Glutamatergic neuron (in vitro differentiated cells): ENCODE measurements around the gene LAMA3. TPM values are rescaled to one million over a fixed set of nuclear protein-coding genes. Genes with fewer than 3 reads are reported as not detected.
"Not testable (repeated sequence)": the region's sequence is repeated elsewhere in the genome, so short reads cannot be mapped to it uniquely, and the experiment has no call there.

ENCODE experiments used
- DNase-seq: peaks from one replicate; pipeline ENCODE4 v3.0.0; 2022
- H3K27ac Mint-ChIP-seq: one replicate; pipeline ENCODE4 v1.8.0; 2020; ENCODE audit warnings: mild to moderate bottlenecking, mixed read lengths, inconsistent platforms; ENCODE audit not compliant: unreplicated experiment
- H3K27me3 Mint-ChIP-seq: one replicate; pipeline ENCODE4 v1.8.0; 2020; ENCODE audit warnings: mild to moderate bottlenecking, moderate library complexity, mixed read lengths, inconsistent platforms; ENCODE audit not compliant: unreplicated experiment
- H3K36me3 Mint-ChIP-seq: one replicate; pipeline ENCODE4 v1.8.0; 2020; ENCODE audit warnings: mild to moderate bottlenecking, mixed read lengths, inconsistent platforms; ENCODE audit not compliant: unreplicated experiment
- H3K4me1 Mint-ChIP-seq: one replicate; pipeline ENCODE4 v1.8.0; 2020; ENCODE audit warnings: mild to moderate bottlenecking, low read depth, mixed read lengths, inconsistent platforms; ENCODE audit not compliant: unreplicated experiment
- H3K4me3 Mint-ChIP-seq: one replicate; pipeline ENCODE4 v1.8.0; 2020; ENCODE audit warnings: mild to moderate bottlenecking, mixed read lengths, inconsistent platforms; ENCODE audit not compliant: unreplicated experiment
- H3K9me3 Mint-ChIP-seq: one replicate; pipeline ENCODE4 v1.8.0; 2020; ENCODE audit warnings: mild to moderate bottlenecking, moderate library complexity, mixed read lengths, inconsistent platforms; ENCODE audit not compliant: unreplicated experiment
- CTCF ChIP-seq: fragments of 200-600 bp; sonication (generic); IDR thresholded peaks from one replicate; pipeline ENCODE4 v1.5.0; 2021; ENCODE audit not compliant: partially characterized antibody, unreplicated experiment
- total RNA-seq: library from RNA; stranded (reverse); fragmentation: NEBNext Ultra II Directional; extraction: Animal tissue kit (Norgen Biotek cat#: 25700); gene quantifications from one replicate; pipeline ENCODE4 v1.2.1, GENCODE V29; 2021; ENCODE audit not compliant: unreplicated experiment

Gene LAMA3
- total RNA-seq, 1 donor from 2014 or later, result 2.1 TPM

DNA sequence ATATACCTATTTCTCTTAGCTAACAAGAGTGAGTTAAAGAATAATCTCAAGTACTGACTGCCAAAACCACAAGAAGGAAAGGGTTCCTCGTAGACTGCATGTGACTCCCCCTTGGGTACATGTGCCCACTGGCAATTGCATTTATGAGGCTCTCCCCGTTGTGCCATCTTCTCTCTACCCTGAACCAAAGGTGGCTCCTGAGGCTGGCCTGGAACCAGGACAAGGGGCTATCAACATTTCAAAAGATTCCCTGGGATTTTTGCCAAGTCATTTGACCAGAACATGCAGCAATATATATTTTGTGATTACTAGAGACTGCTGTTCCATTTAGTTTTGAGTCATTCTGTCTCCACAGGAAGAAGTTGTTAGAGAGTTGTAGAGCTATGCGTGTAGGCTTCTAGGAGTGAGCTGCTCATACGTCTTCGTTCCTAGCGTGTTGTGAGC, 45.8 kb downstream of the LAMA3 start:
- peaks cover 5% of the 10 kb centered on the region for H3K27me3 Mint-ChIP-seq
- no peak overlapping the region for H3K4me3 Mint-ChIP-seq
- peaks cover 11% of the 10 kb centered on the region for H3K4me1 Mint-ChIP-seq
- no peak overlapping the region for H3K27ac Mint-ChIP-seq
- no peak for DNase-seq
- no peak for TF ChIP-seq CTCF
- peaks cover 6% of the 10 kb centered on the region for H3K9me3 Mint-ChIP-seq
- H3K36me3 Mint-ChIP-seq, result no peaks in the 10 kb centered on the region

- no peak overlapping the region for H3K27ac Mint-ChIP-seq
- DNase-seq, result no peak
Measured at GRCh38 chr18:23737578-23737977, 48.3 kb downstream of the LAMA3 start.

DNA sequence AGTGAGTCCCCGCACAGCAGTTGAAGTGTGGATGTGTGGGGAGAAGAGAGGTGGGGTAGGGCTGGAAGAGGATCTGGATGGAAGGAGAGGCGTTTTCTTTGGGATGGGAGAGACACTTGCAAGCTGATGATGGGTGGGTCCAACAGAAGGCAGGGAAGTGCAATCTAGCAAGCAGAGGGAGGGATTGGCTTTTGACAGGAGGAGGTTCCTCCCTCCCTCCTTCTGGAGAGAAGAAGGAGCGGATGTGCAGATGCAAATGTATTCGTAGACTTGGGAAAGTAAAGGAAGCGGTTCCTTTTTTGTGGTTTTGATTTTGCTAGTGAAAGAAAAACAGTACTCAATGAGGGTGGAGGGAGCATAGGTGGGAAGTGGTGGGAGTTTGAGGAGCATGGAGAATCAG, 48.9 kb downstream of the LAMA3 start:
- H3K27me3 Mint-ChIP-seq, result peaks cover 5% of the 10 kb centered on the region
- H3K9me3 Mint-ChIP-seq, result peaks cover 6% of the 10 kb centered on the region
- TF ChIP-seq CTCF, result no peak
- no peak overlapping the region for H3K27ac Mint-ChIP-seq
- no peaks in the 10 kb centered on the region for H3K36me3 Mint-ChIP-seq
- H3K4me3 Mint-ChIP-seq, result no peak overlapping the region
- DNase-seq, result no peak
- H3K4me1 Mint-ChIP-seq, result peaks cover 11% of the 10 kb centered on the region

More at GRCh38 chr18:23737578-23737977, 48.3 kb downstream of the LAMA3 start:
- peaks cover 5% of the 10 kb centered on the region for H3K27me3 Mint-ChIP-seq
- no peaks in the 10 kb centered on the region for H3K36me3 Mint-ChIP-seq
- peaks cover 11% of the 10 kb centered on the region for H3K4me1 Mint-ChIP-seq
- TF ChIP-seq CTCF, result no peak
- H3K4me3 Mint-ChIP-seq, result no peak overlapping the region
- H3K9me3 Mint-ChIP-seq, result peaks cover 6% of the 10 kb centered on the region

- TF ChIP-seq CTCF, result no peak
- no peaks in the 10 kb centered on the region for H3K36me3 Mint-ChIP-seq
- H3K27me3 Mint-ChIP-seq, result peaks cover 5% of the 10 kb centered on the region
- H3K9me3 Mint-ChIP-seq, result peaks cover 6% of the 10 kb centered on the region
- H3K27ac Mint-ChIP-seq, result no peak overlapping the region
- peaks cover 11% of the 10 kb centered on the region for H3K4me1 Mint-ChIP-seq
- DNase-seq, result no peak
- no peak overlapping the region for H3K4me3 Mint-ChIP-seq
Measured at GRCh38 chr18:23738575-23738974, 49.3 kb downstream of the LAMA3 start.

DNA sequence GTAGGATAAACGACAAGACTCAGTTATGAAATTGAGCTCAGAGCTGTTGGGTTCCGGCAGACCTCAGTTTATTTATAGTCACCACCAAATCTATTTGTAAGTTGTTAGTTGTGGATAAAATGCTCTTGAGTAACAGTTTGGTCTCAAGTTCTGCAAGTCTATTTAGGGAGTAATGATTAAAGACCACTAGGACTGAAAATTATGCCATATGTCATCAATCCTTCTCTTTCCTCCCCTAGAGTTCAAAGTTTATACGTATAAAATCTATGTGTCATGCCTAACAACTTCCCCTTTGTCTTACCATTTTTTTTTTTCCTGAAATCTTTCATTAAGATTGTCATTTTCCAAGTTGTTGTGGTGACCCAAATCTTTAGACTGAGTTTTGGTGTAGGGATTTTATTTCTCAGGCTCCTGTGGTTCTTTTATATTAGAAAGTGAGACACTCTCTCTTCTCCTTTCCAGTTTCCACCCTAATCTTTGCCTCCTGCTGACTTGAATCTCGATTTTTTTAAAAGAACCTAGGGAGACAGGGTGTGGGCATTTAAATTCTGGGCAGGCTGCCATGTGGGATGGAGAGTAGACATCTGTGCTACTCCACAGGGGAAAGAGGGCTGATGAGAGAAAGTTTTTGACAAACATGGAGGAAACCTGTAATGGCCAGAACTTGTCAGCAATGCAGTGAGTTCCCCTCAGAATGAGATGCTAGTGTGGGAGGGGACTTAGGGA, 51.0 kb downstream of the LAMA3 start:
- DNase-seq, result no peak
- H3K4me3 Mint-ChIP-seq, result no peak overlapping the region
- H3K36me3 Mint-ChIP-seq, result no peaks in the 10 kb centered on the region
- no peak overlapping the region for H3K27ac Mint-ChIP-seq
- peaks cover 11% of the 10 kb centered on the region for H3K4me1 Mint-ChIP-seq
- H3K27me3 Mint-ChIP-seq, result peaks cover 2% of the 10 kb centered on the region
- no peak for TF ChIP-seq CTCF
- peaks cover 4% of the 10 kb centered on the region for H3K9me3 Mint-ChIP-seq

GRCh38 chr18:23741967-23742366, 52.7 kb downstream of the LAMA3 start:
- not testable (repeated sequence) for H3K27ac Mint-ChIP-seq, DNase-seq, H3K4me1 Mint-ChIP-seq, H3K9me3 Mint-ChIP-seq, H3K4me3 Mint-ChIP-seq, H3K27me3 Mint-ChIP-seq, H3K36me3 Mint-ChIP-seq
